Measurements from ENCODE around the gene RC3H1.

- TF ChIP-seq CTCF (IDR thresholded peaks at IDR 0.05) (no peak), EP300 (IDR thresholded peaks at IDR 0.05) (no peak), POLR2AphosphoS5 (IDR thresholded peaks at IDR 0.05) (no peak)
Observed at GRCh38 chr1:173934440-173934839, 87.7 kb downstream of the RC3H1 start.

All from stomach (tissue), 4 donors.